GM12878 (cell line): ENCODE data around the gene TSPAN2. TPM values are rescaled to one million over a fixed set of nuclear protein-coding genes. Genes with fewer than 3 reads are reported as not detected.

Experiments
- ATAC-seq: fragments of 200-7000 bp; cut with Tn5 transposase; 3 replicates; pipeline ENCODE4 v1.9.1; 2020; ENCODE audit warnings: mild to moderate bottlenecking, moderate library complexity
- BruUV-seq: library from RNA; stranded (reverse); fragments of 400-500 nt; replicated peaks from 2 replicates; lab custom pipeline; 2021; lab: Mats Ljungman, UMichigan
- CTCF ChIA-PET: fragments of 300-600 bp; sonication (Branson Sonifier 250); formaldehyde crosslinking; extraction: SDS; loops from one replicate; lab custom pipeline; 2021; ENCODE audit warnings: inconsistent platforms; lab: Yijun Ruan, JAX
- POLR2A ChIA-PET: fragments of 350-600 bp; formaldehyde crosslinking; extraction: SDS; loops from one replicate; lab custom pipeline; 2021; ENCODE audit warnings: inconsistent platforms; lab: Charles Lee
- RAD21 ChIA-PET: fragments of 300-600 bp; sonication (Branson Sonifier 250); formaldehyde crosslinking; loops from one replicate; lab custom pipeline; 2023; ENCODE audit warnings: antibody characterized with exemption; ENCODE audit not compliant: unreplicated experiment; lab: Charles Lee
- SMC1A ChIA-PET: fragments of 300-600 bp; sonication (Branson Sonifier 250); formaldehyde crosslinking; loops from one replicate; lab custom pipeline; 2023; ENCODE audit not compliant: unreplicated experiment, uncharacterized antibody; lab: Charles Lee
- DNase-seq: peaks from one replicate; pipeline ENCODE4 v3.0.0-alpha.2; 2011; ENCODE audit warnings: low read depth, low spot score
- FAIRE-seq: peaks from 3 replicates; lab custom pipeline; 2011; peaks lifted over from hg19 to GRCh38; lab: Jason Lieb, UNC
- H2AFZ ChIP-seq: 2 replicates; pipeline ENCODE4 v1.6.0; 2011; ENCODE audit warnings: low read depth, low read length, control low read depth; ENCODE audit not compliant: control insufficient read depth
- H3K27ac ChIP-seq: 2 replicates; pipeline ENCODE4 v1.5.1; 2011; ENCODE audit warnings: control low read depth; ENCODE audit not compliant: control insufficient read depth, insufficient read depth
- H3K27me3 ChIP-seq, 2 experiments: replicated peaks in 1 of 2; 2 replicates each; pipeline versions ENCODE4 v1.6.0 to v1.6.1; 2011; ENCODE audit warnings: low read length in 1 of 2; ENCODE audit not compliant: control insufficient read depth in 2 of 2, insufficient read depth in 2 of 2
- H3K36me3 ChIP-seq, 2 experiments: 2 replicates each; pipeline ENCODE4 v1.5.1; 2011; ENCODE audit warnings: low read length in 1 of 2; ENCODE audit not compliant: control insufficient read depth in 2 of 2, insufficient read depth in 2 of 2
- H3K4me1 ChIP-seq: 2 replicates; pipeline ENCODE4 v1.6.1; 2011; ENCODE audit warnings: mild to moderate bottlenecking, low read length, moderate library complexity, mixed read lengths; ENCODE audit not compliant: control insufficient read depth, insufficient read depth
- H3K4me2 ChIP-seq: 2 replicates; pipeline ENCODE4 v1.6.0; 2011; ENCODE audit warnings: control low read depth; ENCODE audit not compliant: control insufficient read depth, insufficient read depth
- H3K4me3 ChIP-seq: fragments of 200-600 bp; sonication (generic); 2 replicates; pipeline ENCODE4 v1.5.1; 2016
- H3K79me2 ChIP-seq: 2 replicates; pipeline ENCODE4 v1.6.0; 2011; ENCODE audit warnings: low read length; ENCODE audit not compliant: control insufficient read depth, insufficient read depth
- H3K9ac ChIP-seq: 2 replicates; pipeline ENCODE4 v1.8.0; 2011; ENCODE audit warnings: low read length, control low read depth, mixed read lengths; ENCODE audit not compliant: control insufficient read depth, insufficient read depth
- H3K9me3 ChIP-seq: replicated peaks from 3 replicates; pipeline ENCODE4 v1.5.1; 2011; ENCODE audit warnings: mild to moderate bottlenecking, low read length; ENCODE audit not compliant: control insufficient read depth, insufficient read depth
- H4K20me1 ChIP-seq: 2 replicates; pipeline ENCODE4 v1.6.0; 2011; ENCODE audit not compliant: control insufficient read depth, insufficient read depth
- CBFB ChIP-seq: IDR thresholded peaks from 2 replicates; pipeline ENCODE4 v1.6.1; 2016; ENCODE audit warnings: antibody characterized with exemption, low read depth
- ESRRA ChIP-seq: IDR thresholded peaks from 2 replicates; pipeline ENCODE4 v1.6.1; 2012; ENCODE audit warnings: mild to moderate bottlenecking, low read length, improper control_type of control experiment
- FOXM1 ChIP-seq: IDR thresholded peaks from 2 replicates; pipeline ENCODE4 v1.6.1; 2012; ENCODE audit warnings: low read depth, mild to moderate bottlenecking, inconsistent platforms, low read length, moderate library complexity
- GATAD2B ChIP-seq: fragments of 450-650 bp; conservative IDR thresholded peaks from 2 replicates; pipeline ENCODE4 v1.6.1; 2017; ENCODE audit warnings: low read depth, mild to moderate bottlenecking, moderate library complexity
- HCFC1 ChIP-seq: fragments of 150-350 bp; IDR thresholded peaks from 2 replicates; pipeline ENCODE4 v1.6.1; 2014; ENCODE audit warnings: low read length
- HDAC6 ChIP-seq: fragments of 200-600 bp; sonication (generic); IDR thresholded peaks from one replicate; pipeline ENCODE4 v1.8.0; 2017; ENCODE audit warnings: antibody characterized with exemption; ENCODE audit not compliant: unreplicated experiment
- JUND ChIP-seq: IDR thresholded peaks from 2 replicates; pipeline ENCODE4 v1.6.1; 2012; ENCODE audit warnings: low read depth, mild to moderate bottlenecking, low read length, improper control_type of control experiment, moderate library complexity
- NFIC ChIP-seq: IDR thresholded peaks from 2 replicates; pipeline ENCODE4 v1.6.1; 2012; ENCODE audit warnings: low read depth, mild to moderate bottlenecking, inconsistent platforms, low read length, moderate library complexity
- NKRF ChIP-seq: fragments of 450-650 bp; conservative IDR thresholded peaks from 2 replicates; pipeline ENCODE4 v1.6.1; 2017; ENCODE audit warnings: mild to moderate bottlenecking, moderate library complexity
- PBX3 ChIP-seq: IDR thresholded peaks from 2 replicates; pipeline ENCODE4 v1.6.1; 2011; ENCODE audit warnings: mild to moderate bottlenecking, low read depth, low read length, moderate library complexity; ENCODE audit not compliant: insufficient replicate concordance
- TARDBP ChIP-seq: IDR thresholded peaks from 2 replicates; pipeline ENCODE4 v1.6.1; 2016; ENCODE audit warnings: borderline replicate concordance
- TBL1XR1 ChIP-seq: IDR thresholded peaks from 2 replicates; pipeline ENCODE4 v1.6.1; 2012; ENCODE audit warnings: low read depth, low read length, improper control_type of control experiment
- YY1 ChIP-seq: IDR thresholded peaks from 2 replicates; pipeline ENCODE4 v1.6.1; 2011; ENCODE audit warnings: low read depth, mild to moderate bottlenecking, low read length
- ZBTB11 ChIP-seq: fragments of 450-650 bp; formaldehyde crosslinking; IDR thresholded peaks from 2 replicates; pipeline ENCODE4 v1.5.0; 2022; ENCODE audit warnings: mild to moderate bottlenecking, missing genetic modification characterization
- ZNF207 ChIP-seq: fragments of 450-650 bp; IDR thresholded peaks from 2 replicates; pipeline ENCODE4 v1.6.1; 2014; ENCODE audit warnings: antibody characterized with exemption, mild to moderate bottlenecking, borderline replicate concordance
- ZNF622 ChIP-seq: fragments of 450-650 bp; IDR thresholded peaks from 2 replicates; pipeline ENCODE4 v1.6.1; 2017; ENCODE audit warnings: mild to moderate bottlenecking, inconsistent platforms
- WGBS: methylation state at CpG from one replicate; pipeline ENCODE4 v1.1.6; 2016; ENCODE audit warnings: low lambda C conversion rate; ENCODE audit not compliant: insufficient replicate concordance, insufficient coverage; ENCODE audit errors: missing lambda C conversion rate; 5-methylcytosine and 5-hydroxymethylcytosine counted together
- in situ Hi-C: fragments of 300-500 bp; cut with MboI; formaldehyde crosslinking; loops from 9 replicates; pipeline ENCODE4 v1.14.3; 2018; ENCODE audit warnings: mixed read lengths
- intact Hi-C: fragments of 100-400 bp; cut with micrococcal nuclease; formaldehyde crosslinking; loops from one replicate; pipeline ENCODE4 v1.14.2; 2022; ENCODE audit not compliant: unreplicated experiment
- polyA plus RNA-seq, 11 experiments: library from polyadenylated mRNA; depleted of rRNA in 4 of 11; unstranded in 6 of 11; stranded (reverse) in 5 of 11; fragments of >200 nt; fragmentation: Nextera tagmentation in 4 of 11; fragmentation: Illumina TruSeq in 1 of 11; extraction: Ambion mirVana in 4 of 11; extraction: Trizol in 1 of 11; gene quantifications; 1 replicate in 1 of 11; 2 replicates in 10 of 11; pipeline versions ENCODE4 v1.2.1 to v1.2.3, GENCODE V29; 2011 to 2016; ENCODE audit warnings: inconsistent platforms in 2 of 11, missing spikeins in 2 of 11, low read depth in 1 of 11
- total RNA-seq, 4 experiments: library from RNA; depleted of rRNA in 3 of 4; stranded (reverse); fragments of >200 nt in 3 of 4; fragmentation: Illumina TruSeq in 1 of 4; extraction: Trizol in 1 of 4; gene quantifications; 2 replicates each; pipeline versions ENCODE4 v1.2.1 to v1.2.3, GENCODE V29; 2013 to 2021
- TF ChIP-seq, protein P1 (sequence below): IDR thresholded peaks from 2 replicates; pipeline ENCODE4 v1.6.1; 2011; ENCODE audit warnings: low read depth, mild to moderate bottlenecking, low read length, moderate library complexity, borderline replicate concordance; ENCODE audit errors: extremely low read depth
- TF ChIP-seq, protein P2 (sequence below): IDR thresholded peaks from 2 replicates; pipeline ENCODE4 v1.6.1; 2011; ENCODE audit warnings: borderline replicate concordance, low read depth, mild to moderate bottlenecking, moderate library complexity, mixed read lengths, low read length; ENCODE audit not compliant: insufficient read depth; ENCODE audit errors: extremely low read length

TSPAN2 gene
- total and polyA plus RNA-seq, 10 of the 15 experiments (the other 5 are each of a cell fraction or from before 2014, with no cell fraction given): under 0.01 to 0.73 TPM; not detected in 8

GRCh38 chr1:115126516-115126915, 37.2 kb upstream of the TSPAN2 start:
- Histone ChIP-seq H3K79me2 (no peaks in the 10 kb centered on the region), H3K9me3 (no peaks in the 10 kb centered on the region), H3K4me1 (no peaks in the 10 kb centered on the region), H3K9ac (no peak overlapping the region), H3K4me3 (no peak overlapping the region), H2AFZ (no peak overlapping the region), H3K27ac (no peak overlapping the region), H4K20me1 (no peaks in the 10 kb centered on the region), H3K27me3 (no peaks in the 10 kb centered on the region), H3K4me2 (no peak overlapping the region), H3K36me3 (no peaks in the 10 kb centered on the region)
- POLR2A ChIA-PET: no interaction called here
- ATAC-seq (no peak), FAIRE-seq (no peak), DNase-seq (no peak)
- 0% methylated on average over 2 of the region's 2 CpGs for WGBS
- BruUV-seq: no TSS peak
- SMC1A ChIA-PET: interaction anchor here (0.9 kb wide), 1 partner anchor 12 kb away, joined by 3 read pairs; no protein-coding TSS in a partner anchor
- in situ Hi-C loops (no loop called here), intact Hi-C loops (no loop called here)
- CTCF ChIA-PET: interaction anchor here (0.9 to 3.7 kb wide), 6 partner anchors 11 to 147 kb away, joined by 3 to 15 read pairs (median 4); no protein-coding TSS in a partner anchor
- RAD21 ChIA-PET: no interaction called here
- TF ChIP-seq JUND: no peak
- TF ChIP-seq TBL1XR1: no peak
- TF ChIP-seq, protein P1, sequence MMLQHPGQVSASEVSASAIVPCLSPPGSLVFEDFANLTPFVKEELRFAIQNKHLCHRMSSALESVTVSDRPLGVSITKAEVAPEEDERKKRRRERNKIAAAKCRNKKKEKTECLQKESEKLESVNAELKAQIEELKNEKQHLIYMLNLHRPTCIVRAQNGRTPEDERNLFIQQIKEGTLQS: no peak
- no peak for TF ChIP-seq ZBTB11 (CRISPR knock-in tag)
- TF ChIP-seq PBX3: no peak
- no peak for TF ChIP-seq ZNF207
- TF ChIP-seq NFIC: no peak
- no peak for TF ChIP-seq ESRRA
- TF ChIP-seq TARDBP: no peak
- TF ChIP-seq HCFC1: no peak
- TF ChIP-seq YY1: no peak
- TF ChIP-seq, protein P2, sequence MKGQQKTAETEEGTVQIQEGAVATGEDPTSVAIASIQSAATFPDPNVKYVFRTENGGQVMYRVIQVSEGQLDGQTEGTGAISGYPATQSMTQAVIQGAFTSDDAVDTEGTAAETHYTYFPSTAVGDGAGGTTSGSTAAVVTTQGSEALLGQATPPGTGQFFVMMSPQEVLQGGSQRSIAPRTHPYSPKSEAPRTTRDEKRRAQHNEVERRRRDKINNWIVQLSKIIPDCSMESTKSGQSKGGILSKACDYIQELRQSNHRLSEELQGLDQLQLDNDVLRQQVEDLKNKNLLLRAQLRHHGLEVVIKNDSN: no peak
- TF ChIP-seq NKRF: no peak
- TF ChIP-seq HDAC6: no peak
- no peak for TF ChIP-seq ZNF622
- no peak for TF ChIP-seq CBFB
- TF ChIP-seq FOXM1: no peak
- no peak for TF ChIP-seq GATAD2B
